HEK293T (cell line): ENCODE measurements around the gene MEGF9.

Experiments used
- ARNT ChIP-seq: fragments of 450-650 bp; IDR thresholded peaks from 2 replicates; pipeline ENCODE4 v1.6.1; 2017; ENCODE audit warnings: mild to moderate bottlenecking
- HDGF ChIP-seq: fragments of 450-650 bp; IDR thresholded peaks from 2 replicates; pipeline ENCODE4 v1.6.1; 2017; ENCODE audit warnings: antibody characterized with exemption, borderline replicate concordance
- TARDBP ChIP-seq: fragments of 450-650 bp; IDR thresholded peaks from 2 replicates; pipeline ENCODE4 v1.6.1; 2016

DNA sequence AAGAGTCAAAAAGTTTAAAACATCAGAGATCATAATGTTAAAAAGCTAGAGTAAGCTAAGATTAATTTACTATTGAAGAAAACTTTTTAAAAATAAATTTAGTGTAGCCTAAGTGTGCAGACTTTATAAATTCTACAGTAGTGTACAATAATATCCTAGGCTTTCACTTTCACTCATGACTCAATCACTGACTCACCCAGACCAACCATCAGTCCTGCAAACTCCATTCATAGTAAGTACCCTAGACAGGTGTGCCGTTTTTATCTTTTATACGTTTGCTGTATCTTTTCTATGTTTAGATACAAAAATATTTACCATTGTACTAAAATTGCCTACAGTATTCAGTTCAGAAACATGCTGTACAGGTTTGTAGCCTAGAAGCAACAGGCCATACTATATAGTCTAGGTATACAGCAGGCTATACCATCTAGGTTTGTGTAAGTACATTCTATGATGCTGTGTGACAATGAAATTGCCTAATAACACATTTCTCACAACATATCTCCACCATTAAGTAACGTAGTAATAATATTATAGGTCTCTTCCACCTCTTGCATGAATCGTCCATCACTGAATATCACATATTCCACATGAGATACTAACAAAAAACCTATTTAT is 59.2 kb downstream of the MEGF9 start:
- TF ChIP-seq ARNT (no peak), TARDBP (no peak), HDGF (no peak)
